ENCODE data around the gene DGKG.

- no peak for TF ChIP-seq CTCF (IDR thresholded peaks at IDR 0.05)
- no peak for TF ChIP-seq POLR2A (IDR thresholded peaks at IDR 0.05)
These were observed 181.0 kb downstream of the DGKG start for GRCh38 chr3:186180891-186181481.
